Measurements from ENCODE around the gene ACTR1A.

ACTR1A gene

GRCh38 chr10:102429468-102429867 lies 73.0 kb downstream of the ACTR1A start:
- TF ChIP-seq ZFX (IDR thresholded peaks at IDR 0.05; ENCODE audit: borderline replicate concordance) (no peak), CTCF (IDR thresholded peaks at IDR 0.05) (no peak)
- H3K27ac ChIP-seq = peak overlapping the region; percentile 5; the same call in 1 of the 2 replicates

All from 22Rv1 (cell line).